ENCODE results near the gene CCDC15. TPM values are rescaled to one million over a fixed set of nuclear protein-coding genes. Genes with fewer than 3 reads are reported as not detected.
"Not testable (repeated sequence)": the region's sequence is repeated elsewhere in the genome, so short reads cannot be mapped to it uniquely, and the experiment has no call there.

Gene CCDC15
- total and polyA plus RNA-seq, 5 donors from 2014 or later: 0.64 to 1.8 (median 1.1) TPM

DNA sequence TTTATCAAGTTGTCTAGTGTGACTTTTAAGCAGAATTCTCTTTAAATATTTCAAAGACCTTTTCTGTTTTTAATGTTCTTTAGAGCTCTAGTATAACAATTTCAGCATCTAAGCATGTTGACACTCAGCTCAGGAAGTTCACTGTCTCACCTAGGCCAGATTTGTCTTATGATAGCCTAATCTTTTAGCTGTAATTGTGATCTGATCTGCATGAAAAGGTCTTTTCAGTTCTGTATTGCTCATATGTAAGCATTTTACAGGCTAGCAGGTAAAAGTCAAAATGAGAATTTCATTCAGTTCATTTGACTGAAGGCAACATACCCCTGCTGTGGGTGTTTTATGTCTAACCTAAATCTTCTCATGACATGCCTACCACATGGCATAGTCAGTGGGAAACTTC lies 62.4 kb downstream of the CCDC15 start:
- peaks cover 0 to 6% (median 2%) of the 10 kb centered on the region in 4 donors for H3K4me1 Mint-ChIP-seq
- Histone ChIP-seq H3K4me1 (ENCODE audit: control insufficient read depth, insufficient read depth, low read length, poor library complexity, severe bottlenecking) (no peaks in the 10 kb centered on the region), H3K36me3 (ENCODE audit: control insufficient read depth, insufficient read depth, low read length) (no peaks in the 10 kb centered on the region), H3K27me3 (ENCODE audit: control insufficient read depth, insufficient read depth, low read length) (no peaks in the 10 kb centered on the region), H3K4me3 (ENCODE audit: low read depth, low read length) (no peak overlapping the region), H3K9me3 (ENCODE audit: control insufficient read depth in 2 of 2, low read length in 2 of 2) (no peaks in the 10 kb centered on the region), H3K27ac (ENCODE audit: insufficient read depth, low read length, poor library complexity, severe bottlenecking) (no peak overlapping the region)
- H3K36me3 Mint-ChIP-seq: peaks cover 4% of the 10 kb centered on the region
- H3K4me3 Mint-ChIP-seq: no peak overlapping the region
- no peaks in the 10 kb centered on the region for H3K27me3 Mint-ChIP-seq
- ATAC-seq (ENCODE audit: low read depth in 2 of 2) (no peak), DNase-seq (peak in 1 of 3 donors; percentile 4)
- peaks cover 0 to 7% (median 1%) of the 10 kb centered on the region in 7 donors for H3K9me3 Mint-ChIP-seq
- no peak overlapping the region for H3K27ac Mint-ChIP-seq

DNA sequence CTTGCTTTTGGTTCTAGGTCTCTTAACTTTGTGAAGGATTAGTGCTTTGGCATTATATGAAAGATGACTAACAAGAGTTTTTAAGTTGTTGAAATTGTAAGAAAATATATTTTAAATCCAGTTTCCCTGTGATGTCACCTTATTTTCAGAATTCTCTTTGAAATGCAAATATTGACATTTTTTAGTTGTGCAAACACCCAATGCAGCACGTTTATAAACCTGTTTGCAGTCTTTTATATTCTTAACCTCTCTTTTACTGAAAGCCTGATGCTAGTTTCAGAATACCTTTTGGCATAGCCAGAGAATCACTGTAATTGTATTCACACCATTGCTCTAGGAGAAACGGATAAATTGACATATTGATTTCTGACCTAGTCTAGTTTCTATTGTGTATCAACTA lies 66.3 kb downstream of the CCDC15 start:
- H3K4me1 ChIP-seq (ENCODE audit: control insufficient read depth, insufficient read depth, low read length, poor library complexity, severe bottlenecking): no peaks in the 10 kb centered on the region
- H3K4me3 ChIP-seq (ENCODE audit: low read depth, low read length): no peak overlapping the region
- ATAC-seq (ENCODE audit: low read depth in 2 of 2) (no peak), DNase-seq (no peak)
- no peaks in the 10 kb centered on the region for H3K9me3 ChIP-seq (ENCODE audit: control insufficient read depth in 2 of 2, low read length in 2 of 2)
- H3K9me3 Mint-ChIP-seq: peaks cover 0 to 2% (median 0%) of the 10 kb centered on the region in 7 donors
- H3K27me3 Mint-ChIP-seq: no peaks in the 10 kb centered on the region
- H3K27ac ChIP-seq (ENCODE audit: insufficient read depth, low read length, poor library complexity, severe bottlenecking): no peak overlapping the region
- no peak overlapping the region for H3K27ac Mint-ChIP-seq
- H3K27me3 ChIP-seq (ENCODE audit: control insufficient read depth, insufficient read depth, low read length): no peaks in the 10 kb centered on the region
- H3K36me3 ChIP-seq (ENCODE audit: control insufficient read depth, insufficient read depth, low read length): no peaks in the 10 kb centered on the region
- H3K4me3 Mint-ChIP-seq: no peak overlapping the region
- H3K36me3 Mint-ChIP-seq: no peaks in the 10 kb centered on the region
- H3K4me1 Mint-ChIP-seq: peaks cover 0 to 6% (median 2%) of the 10 kb centered on the region in 4 donors

DNA sequence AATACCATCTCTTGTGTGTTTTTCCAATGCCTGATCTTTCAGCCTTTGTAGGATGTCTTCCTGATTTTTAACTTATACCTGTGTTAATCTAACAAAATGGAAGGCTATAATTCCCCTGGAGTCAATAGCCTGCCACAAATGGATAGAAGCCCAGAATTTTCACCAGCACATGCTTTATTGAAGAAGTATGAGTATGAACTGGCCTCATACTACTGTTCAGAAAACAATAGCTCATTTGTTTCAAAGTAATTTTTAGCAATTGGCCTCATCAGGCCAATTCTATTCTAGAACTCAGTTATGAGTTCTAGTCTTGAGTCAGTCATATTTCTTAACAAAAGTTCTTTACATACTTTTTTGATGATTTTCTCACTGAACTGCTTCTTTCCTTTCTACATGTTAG lies 68.5 kb downstream of the CCDC15 start:
- Histone ChIP-seq H3K9me3 (ENCODE audit: control insufficient read depth in 2 of 2, low read length in 2 of 2) (no peaks in the 10 kb centered on the region), H3K27ac (ENCODE audit: insufficient read depth, low read length, poor library complexity, severe bottlenecking) (no peak overlapping the region), H3K36me3 (ENCODE audit: control insufficient read depth, insufficient read depth, low read length) (no peaks in the 10 kb centered on the region), H3K4me3 (ENCODE audit: low read depth, low read length) (no peak overlapping the region), H3K4me1 (ENCODE audit: control insufficient read depth, insufficient read depth, low read length, poor library complexity, severe bottlenecking) (no peaks in the 10 kb centered on the region), H3K27me3 (ENCODE audit: control insufficient read depth, insufficient read depth, low read length) (no peaks in the 10 kb centered on the region)
- ATAC-seq (ENCODE audit: low read depth in 2 of 2) (no peak), DNase-seq (no peak)
- H3K4me1 Mint-ChIP-seq: peaks cover 0 to 3% (median 0%) of the 10 kb centered on the region in 4 donors
- no peak overlapping the region for H3K27ac Mint-ChIP-seq
- H3K9me3 Mint-ChIP-seq: peaks cover 0 to 2% (median 0%) of the 10 kb centered on the region in 7 donors
- no peaks in the 10 kb centered on the region for H3K27me3 Mint-ChIP-seq
- no peaks in the 10 kb centered on the region for H3K36me3 Mint-ChIP-seq
- H3K4me3 Mint-ChIP-seq: no peak overlapping the region

DNA sequence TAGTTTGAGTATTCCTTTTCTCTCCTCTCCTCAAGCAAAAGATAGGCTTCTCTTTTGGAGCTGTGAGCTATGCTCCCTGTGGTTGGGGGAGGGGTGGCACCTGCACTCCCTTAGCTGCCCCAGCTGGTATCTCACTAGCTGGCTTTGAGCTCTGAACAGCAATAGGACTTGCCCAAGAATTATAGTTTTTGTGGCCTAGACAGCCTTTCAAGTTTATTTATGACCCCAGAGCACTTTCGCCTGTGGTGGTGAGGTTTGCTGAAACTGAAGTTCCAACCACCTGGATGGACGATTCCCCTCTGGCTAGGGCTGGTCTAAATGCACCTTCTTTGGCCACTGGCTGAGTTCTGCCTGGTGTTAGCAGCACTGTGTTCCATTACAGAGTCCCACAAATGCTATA lies 72.0 kb downstream of the CCDC15 start:
- Histone ChIP-seq H3K9me3 (ENCODE audit: control insufficient read depth in 2 of 2, low read length in 2 of 2) (no peaks in the 10 kb centered on the region), H3K36me3 (ENCODE audit: control insufficient read depth, insufficient read depth, low read length) (no peaks in the 10 kb centered on the region), H3K27ac (ENCODE audit: insufficient read depth, low read length, poor library complexity, severe bottlenecking) (no peak overlapping the region), H3K27me3 (ENCODE audit: control insufficient read depth, insufficient read depth, low read length) (no peaks in the 10 kb centered on the region), H3K4me1 (ENCODE audit: control insufficient read depth, insufficient read depth, low read length, poor library complexity, severe bottlenecking) (no peaks in the 10 kb centered on the region), H3K4me3 (ENCODE audit: low read depth, low read length) (no peak overlapping the region)
- no peak for DNase-seq
- Mint-ChIP-seq H3K27ac (no peak overlapping the region), H3K27me3 (no peaks in the 10 kb centered on the region), H3K4me1 (peaks cover 0 to under 1% (median 0%) of the 10 kb centered on the region in 4 donors), H3K4me3 (no peak overlapping the region), H3K36me3 (peaks cover 10% of the 10 kb centered on the region), H3K9me3 (peaks cover 0 to 7% (median 0%) of the 10 kb centered on the region in 7 donors)
- ATAC-seq (ENCODE audit: low read depth in 2 of 2): no peak

DNA sequence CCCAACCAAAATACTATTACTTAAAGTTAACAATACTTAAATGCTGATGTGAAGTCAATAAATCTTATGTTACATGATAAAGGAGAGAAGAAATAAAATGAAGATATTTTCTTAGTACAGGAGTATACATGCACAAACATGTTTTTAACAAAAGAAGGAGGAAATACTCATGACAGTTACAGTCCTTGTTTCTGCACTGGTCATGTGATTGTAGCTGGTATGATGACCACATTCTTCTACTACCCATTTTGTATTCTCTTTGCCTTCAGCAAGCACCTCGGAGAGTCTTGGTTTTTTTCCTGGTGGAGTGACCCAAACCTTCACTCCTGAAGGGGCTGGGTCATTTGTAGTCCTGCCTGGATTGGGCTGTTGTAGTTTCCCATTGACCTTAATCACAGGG lies 75.4 kb downstream of the CCDC15 start:
- peaks cover 26% of the 10 kb centered on the region for H3K36me3 Mint-ChIP-seq

DNA sequence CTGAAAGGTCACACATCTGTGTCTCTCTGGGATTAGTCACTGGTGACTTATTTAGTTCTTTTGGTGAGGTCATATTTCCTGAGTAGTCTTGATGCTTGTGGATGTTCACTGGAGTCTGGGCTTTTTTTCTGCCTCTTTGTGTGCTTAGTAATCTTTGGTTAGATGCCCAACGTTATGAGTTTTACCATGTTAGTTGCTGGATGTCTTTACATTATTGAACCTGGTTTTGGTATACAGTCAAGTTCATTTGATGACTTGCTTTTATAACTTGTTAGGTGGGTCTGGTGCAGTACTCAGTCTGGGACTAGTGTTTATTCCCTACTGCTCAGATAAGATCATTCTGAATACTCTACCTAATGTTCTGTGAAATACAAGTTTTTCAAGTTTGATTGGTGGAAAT lies 82.9 kb downstream of the CCDC15 start:
- DNase-seq (peak in 1 of 3 donors; percentile 23), ATAC-seq (ENCODE audit: low read depth in 2 of 2) (no peak)
- no peaks in the 10 kb centered on the region for H3K4me1 ChIP-seq (ENCODE audit: control insufficient read depth, insufficient read depth, low read length, poor library complexity, severe bottlenecking)
- H3K36me3 Mint-ChIP-seq: peaks cover 27% of the 10 kb centered on the region
- no peak overlapping the region for H3K4me3 Mint-ChIP-seq
- H3K9me3 Mint-ChIP-seq: peaks cover 0 to 21% (median 9%) of the 10 kb centered on the region in 7 donors
- no peaks in the 10 kb centered on the region for H3K36me3 ChIP-seq (ENCODE audit: control insufficient read depth, insufficient read depth, low read length)
- no peaks in the 10 kb centered on the region for H3K27me3 ChIP-seq (ENCODE audit: control insufficient read depth, insufficient read depth, low read length)
- no peak overlapping the region for H3K27ac Mint-ChIP-seq
- H3K4me3 ChIP-seq (ENCODE audit: low read depth, low read length): no peak overlapping the region
- peaks cover 0 to 6% (median 0%) of the 10 kb centered on the region in 4 donors for H3K4me1 Mint-ChIP-seq
- H3K27ac ChIP-seq (ENCODE audit: insufficient read depth, low read length, poor library complexity, severe bottlenecking): no peak overlapping the region
- no peaks in the 10 kb centered on the region for H3K27me3 Mint-ChIP-seq
- H3K9me3 ChIP-seq (ENCODE audit: control insufficient read depth in 2 of 2, low read length in 2 of 2): no peaks in the 10 kb centered on the region

More for the DNA sequence above, 75.4 kb downstream of the CCDC15 start:
- not testable (repeated sequence) for H3K4me1 ChIP-seq (ENCODE audit: control insufficient read depth, insufficient read depth, low read length, poor library complexity, severe bottlenecking); H3K9me3 ChIP-seq (ENCODE audit: control insufficient read depth in 2 of 2, low read length in 2 of 2); H3K4me3 ChIP-seq (ENCODE audit: low read depth, low read length); H3K27me3 ChIP-seq (ENCODE audit: control insufficient read depth, insufficient read depth, low read length); H3K4me1 Mint-ChIP-seq; H3K4me3 Mint-ChIP-seq; H3K27me3 Mint-ChIP-seq; H3K36me3 ChIP-seq (ENCODE audit: control insufficient read depth, insufficient read depth, low read length); H3K27ac ChIP-seq (ENCODE audit: insufficient read depth, low read length, poor library complexity, severe bottlenecking); ATAC-seq (ENCODE audit: low read depth in 2 of 2); H3K27ac Mint-ChIP-seq; DNase-seq
- peaks cover 0 to 15% (median 10%) of the 10 kb centered on the region in 7 donors for H3K9me3 Mint-ChIP-seq

DNA sequence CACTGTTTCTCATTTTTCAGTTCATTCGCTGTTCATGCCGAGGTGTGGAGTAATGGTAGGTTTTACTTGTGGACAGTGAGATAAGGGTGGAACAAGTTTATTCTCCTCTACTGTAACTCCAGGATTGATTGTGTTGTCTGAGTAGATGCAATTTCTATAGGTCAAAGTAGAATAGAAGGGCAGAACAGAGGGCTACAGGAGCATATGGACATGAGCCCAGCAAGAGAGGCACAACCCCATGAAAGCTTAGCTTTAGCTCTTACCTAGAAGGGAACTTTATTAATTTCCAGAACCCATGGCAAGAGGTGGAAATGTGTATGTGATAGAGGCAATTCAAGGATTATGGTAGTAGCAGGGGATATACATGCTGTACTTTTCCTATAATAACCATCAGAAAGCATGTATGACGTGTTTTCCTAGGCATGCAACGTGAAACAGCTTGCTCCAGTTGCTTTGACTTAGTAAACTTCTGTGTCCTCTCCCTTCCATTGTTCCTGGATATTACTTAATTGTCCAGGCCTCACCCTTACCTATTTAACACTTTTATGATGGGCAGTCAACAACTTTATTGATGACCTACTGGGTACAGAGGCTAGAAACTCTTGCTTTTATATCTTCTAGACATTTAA lies 95.3 kb downstream of the CCDC15 start:
- no peaks in the 10 kb centered on the region for H3K36me3 ChIP-seq (ENCODE audit: control insufficient read depth, insufficient read depth, low read length)
- no peak overlapping the region for H3K4me3 Mint-ChIP-seq
- H3K27ac Mint-ChIP-seq: no peak overlapping the region
- no peaks in the 10 kb centered on the region for H3K4me1 Mint-ChIP-seq
- H3K27ac ChIP-seq (ENCODE audit: insufficient read depth, low read length, poor library complexity, severe bottlenecking): no peak overlapping the region
- ATAC-seq (ENCODE audit: low read depth in 2 of 2) (no peak), DNase-seq (no peak)
- peaks cover 0 to 5% (median 0%) of the 10 kb centered on the region in 7 donors for H3K9me3 Mint-ChIP-seq
- no peak overlapping the region for H3K4me3 ChIP-seq (ENCODE audit: low read depth, low read length)
- H3K36me3 Mint-ChIP-seq: no peaks in the 10 kb centered on the region
- no peaks in the 10 kb centered on the region for H3K27me3 Mint-ChIP-seq
- H3K4me1 ChIP-seq (ENCODE audit: control insufficient read depth, insufficient read depth, low read length, poor library complexity, severe bottlenecking): no peaks in the 10 kb centered on the region
- no peaks in the 10 kb centered on the region for H3K27me3 ChIP-seq (ENCODE audit: control insufficient read depth, insufficient read depth, low read length)
- peaks cover 0 to 2% of the 10 kb centered on the region in 2 experiments for H3K9me3 ChIP-seq (ENCODE audit: control insufficient read depth in 2 of 2, low read length in 2 of 2)

DNA sequence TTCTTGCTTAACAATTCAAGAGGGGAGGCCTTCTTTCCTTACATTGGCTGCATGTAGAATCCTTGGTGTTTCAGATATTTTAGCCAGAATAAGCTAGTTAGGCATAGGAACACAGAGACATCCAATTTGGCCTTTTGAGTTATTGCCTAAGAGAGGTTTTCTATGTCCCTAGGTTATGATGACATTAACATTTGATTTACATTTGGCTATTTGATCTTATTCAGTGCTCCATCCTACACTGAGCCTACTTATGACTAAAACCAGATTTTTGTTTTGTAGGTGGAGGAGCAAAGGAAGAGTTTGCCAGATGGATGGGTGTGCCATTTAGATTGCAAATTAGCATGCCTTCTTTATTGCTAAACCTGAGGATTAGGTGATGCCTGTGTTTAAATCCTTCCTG lies 98.0 kb downstream of the CCDC15 start:
- no peaks in the 10 kb centered on the region for H3K36me3 Mint-ChIP-seq
- H3K27ac Mint-ChIP-seq: no peak overlapping the region
- no peaks in the 10 kb centered on the region for H3K4me1 Mint-ChIP-seq
- DNase-seq (no peak), ATAC-seq (ENCODE audit: low read depth in 2 of 2) (no peak)
- H3K9me3 Mint-ChIP-seq: peaks cover 0 to 2% (median 0%) of the 10 kb centered on the region in 7 donors
- Histone ChIP-seq H3K27me3 (ENCODE audit: control insufficient read depth, insufficient read depth, low read length) (no peaks in the 10 kb centered on the region), H3K36me3 (ENCODE audit: control insufficient read depth, insufficient read depth, low read length) (no peaks in the 10 kb centered on the region), H3K27ac (ENCODE audit: insufficient read depth, low read length, poor library complexity, severe bottlenecking) (no peak overlapping the region), H3K9me3 (ENCODE audit: control insufficient read depth in 2 of 2, low read length in 2 of 2) (no peaks in the 10 kb centered on the region), H3K4me1 (ENCODE audit: control insufficient read depth, insufficient read depth, low read length, poor library complexity, severe bottlenecking) (no peaks in the 10 kb centered on the region), H3K4me3 (ENCODE audit: low read depth, low read length) (no peak overlapping the region)
- H3K4me3 Mint-ChIP-seq: no peak overlapping the region
- no peaks in the 10 kb centered on the region for H3K27me3 Mint-ChIP-seq

Data from CD4-positive, CD25-positive, alpha-beta regulatory T cell (primary cell).